NB4 (cell line): ENCODE results near the gene VLDLR.

Experiments
- CTCF ChIP-seq: IDR thresholded peaks from one replicate; pipeline ENCODE4 v1.5.1; 2012; ENCODE audit warnings: low read depth, low read length
- MAX ChIP-seq: IDR thresholded peaks from 2 replicates; pipeline ENCODE4 v1.6.1; 2011; ENCODE audit warnings: low read depth, low read length
- MYC ChIP-seq: IDR thresholded peaks from 2 replicates; pipeline ENCODE4 v1.6.1; 2011; ENCODE audit warnings: low read depth, low read length
- POLR2A ChIP-seq: IDR thresholded peaks from 2 replicates; pipeline ENCODE4 v1.6.1; 2011; ENCODE audit warnings: mild to moderate bottlenecking; ENCODE audit not compliant: insufficient read length; ENCODE audit errors: extremely low read depth

- TF ChIP-seq CTCF (no peak), POLR2A (no peak), MAX (no peak), MYC (no peak)
These were observed 9.6 kb upstream of the VLDLR start for GRCh38 chr9:2611961-2612360.
